GM19328 (cell line): Measurements from ENCODE around the gene TMEM176B.
"Not testable (repeated sequence)": the region's sequence is repeated elsewhere in the genome, so short reads cannot be mapped to it uniquely, and the experiment has no call there.

Experiments used
- ATAC-seq: cut with Tn5 transposase; IDR thresholded peaks from one replicate; pipeline ENCODE4 v1.9.1; 2021; ENCODE audit warnings: mild to moderate bottlenecking, moderate library complexity; ENCODE audit not compliant: unreplicated experiment

Gene TMEM176B

DNA sequence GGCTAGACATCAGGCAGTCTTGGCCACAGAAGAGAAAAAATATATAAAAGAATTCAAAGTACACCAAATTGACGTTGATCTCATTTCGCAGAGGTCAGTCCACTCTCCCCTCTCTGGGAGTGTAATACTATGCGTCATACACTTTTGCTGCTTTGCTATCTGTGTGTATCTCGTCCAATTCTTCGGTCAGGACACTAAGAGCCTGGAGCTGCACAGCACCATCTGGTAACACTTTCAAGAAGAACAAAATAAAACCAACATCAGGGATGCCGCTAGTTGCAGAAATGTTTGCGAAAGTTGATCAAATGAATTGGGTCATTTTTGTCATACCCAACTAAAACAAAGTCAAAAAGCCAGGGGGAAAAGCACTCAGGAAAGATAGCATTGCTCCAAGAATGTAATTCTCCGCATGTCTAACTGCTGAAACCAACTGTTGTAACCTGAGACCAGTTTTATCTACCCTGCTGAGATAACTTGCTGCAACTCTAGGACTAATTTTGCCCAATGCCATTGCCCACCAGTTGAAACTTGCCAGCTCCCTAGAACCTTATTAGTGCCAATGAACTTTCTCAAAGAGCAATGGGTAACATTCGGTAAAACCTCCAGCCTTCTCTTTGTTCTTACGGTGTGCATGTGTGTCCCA, 23.4 kb upstream of the TMEM176B start:
- ATAC-seq, result no peak

DNA sequence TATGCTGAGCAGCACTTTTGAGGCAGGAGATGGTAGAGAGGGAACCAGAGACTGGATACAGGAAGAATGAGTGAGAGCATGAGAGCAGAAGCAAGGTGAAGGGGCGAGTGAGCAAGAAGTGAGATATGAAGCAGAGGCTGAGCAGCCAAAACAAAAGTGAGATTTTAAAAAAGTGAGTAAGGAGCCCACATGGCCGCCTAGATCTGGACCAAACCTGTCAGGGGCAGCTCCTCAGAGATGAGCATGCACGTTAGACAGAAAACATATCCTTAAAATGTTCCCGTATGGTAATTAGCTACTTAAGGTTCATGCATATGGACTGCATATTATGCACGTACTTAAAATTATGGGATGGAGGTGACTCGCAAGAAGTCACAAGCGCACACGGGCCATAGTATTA, 22.9 kb upstream of the TMEM176B start:
- ATAC-seq, result no peak

DNA sequence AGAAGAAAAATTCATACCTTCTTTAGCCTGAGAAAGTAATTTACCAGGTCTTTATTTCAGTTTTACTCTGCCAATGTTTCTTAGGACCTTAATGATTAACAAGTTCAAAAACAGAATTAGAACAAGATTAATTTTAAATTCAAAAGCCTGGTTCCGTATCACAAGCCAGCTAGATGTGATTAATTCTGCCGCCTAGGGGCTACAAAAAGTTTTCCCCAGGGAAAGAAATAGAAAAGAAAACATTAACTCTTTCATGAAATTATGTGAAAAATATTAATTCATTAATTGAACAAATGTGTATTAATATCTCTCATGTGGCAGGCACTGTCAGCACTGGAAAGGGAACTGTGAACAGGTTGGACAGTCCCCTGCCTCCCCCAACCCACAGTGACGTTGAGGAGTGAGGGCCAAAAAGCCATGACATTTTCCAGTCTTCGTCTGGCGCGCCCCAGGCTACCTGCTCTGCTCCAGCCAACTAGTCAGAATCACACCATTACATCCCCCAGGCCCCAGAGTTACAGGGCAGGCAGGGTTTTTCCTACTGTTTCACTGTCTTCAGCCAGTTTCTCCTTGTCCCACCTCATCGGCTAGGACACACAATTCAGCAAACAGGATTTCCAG, 20.5 kb upstream of the TMEM176B start:
- ATAC-seq, result no peak

DNA sequence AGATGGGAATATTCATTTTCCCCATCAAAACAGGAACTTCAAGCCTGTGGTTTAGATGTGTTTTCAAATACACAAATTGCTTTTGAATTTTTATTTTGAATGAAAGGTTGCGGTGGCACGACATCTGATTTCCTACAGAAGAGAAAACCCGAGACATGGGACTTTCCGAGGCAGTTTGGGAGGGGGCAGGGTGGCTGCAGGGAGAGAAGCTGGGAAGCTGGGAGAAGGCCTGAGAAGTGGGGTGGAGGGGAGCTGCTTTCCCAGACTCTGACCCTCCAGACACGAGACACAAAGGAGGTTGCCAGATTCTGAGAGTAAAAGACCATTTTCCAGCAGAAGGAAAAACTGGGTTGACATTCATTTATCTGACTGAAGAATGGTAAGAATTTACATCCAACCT, 20.0 kb upstream of the TMEM176B start:
- ATAC-seq, result no peak

DNA sequence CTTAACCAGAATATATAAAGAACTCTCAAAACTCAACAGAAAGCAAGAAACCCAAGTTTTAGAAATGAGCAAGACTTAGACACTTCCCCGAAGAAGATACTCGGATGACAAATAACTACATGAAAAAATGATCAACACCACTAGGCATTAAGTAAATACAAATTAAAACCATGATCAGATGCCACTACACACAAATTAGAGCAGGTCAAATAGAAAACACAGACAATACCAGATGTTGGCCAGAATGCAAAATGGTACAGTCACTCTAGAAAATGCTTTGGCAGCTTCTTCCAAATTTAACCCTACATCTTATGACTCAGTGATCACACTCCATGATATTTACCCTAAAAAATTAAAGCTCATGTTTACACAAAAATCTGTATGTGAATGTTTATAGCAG, 18.8 kb upstream of the TMEM176B start:
- no peak for ATAC-seq

DNA sequence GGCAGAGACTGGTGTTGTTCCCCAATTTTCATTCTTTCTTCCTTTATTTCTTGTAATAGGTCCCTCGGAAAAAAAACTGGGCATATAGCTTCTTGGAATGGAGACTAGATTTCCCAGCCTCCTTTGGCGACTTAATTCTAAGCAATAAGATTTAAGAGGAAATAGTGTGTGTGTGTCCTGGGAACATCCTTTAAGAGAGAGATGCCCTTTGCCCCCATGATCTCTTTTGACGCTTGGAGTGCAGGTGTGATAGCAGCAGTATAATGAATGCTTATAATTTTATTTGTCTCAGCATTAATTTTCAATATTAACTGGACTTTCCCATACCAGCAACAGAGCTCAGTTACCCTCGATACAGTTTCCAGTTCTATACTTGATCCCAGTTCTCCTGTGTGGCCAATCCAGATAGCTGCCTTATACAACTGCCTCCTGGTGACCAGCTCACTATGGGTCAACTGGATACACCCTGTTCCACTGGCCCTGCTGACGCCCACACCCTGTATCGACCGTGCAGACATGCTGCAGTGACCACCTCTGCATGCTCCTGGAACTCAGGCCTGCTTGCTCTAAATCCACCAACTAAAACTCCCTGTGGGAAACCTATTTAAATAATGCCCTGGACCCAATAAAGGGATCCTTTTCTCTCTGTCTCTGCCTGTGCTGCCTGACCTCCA, 14.3 kb upstream of the TMEM176B start:
- no peak for ATAC-seq

DNA sequence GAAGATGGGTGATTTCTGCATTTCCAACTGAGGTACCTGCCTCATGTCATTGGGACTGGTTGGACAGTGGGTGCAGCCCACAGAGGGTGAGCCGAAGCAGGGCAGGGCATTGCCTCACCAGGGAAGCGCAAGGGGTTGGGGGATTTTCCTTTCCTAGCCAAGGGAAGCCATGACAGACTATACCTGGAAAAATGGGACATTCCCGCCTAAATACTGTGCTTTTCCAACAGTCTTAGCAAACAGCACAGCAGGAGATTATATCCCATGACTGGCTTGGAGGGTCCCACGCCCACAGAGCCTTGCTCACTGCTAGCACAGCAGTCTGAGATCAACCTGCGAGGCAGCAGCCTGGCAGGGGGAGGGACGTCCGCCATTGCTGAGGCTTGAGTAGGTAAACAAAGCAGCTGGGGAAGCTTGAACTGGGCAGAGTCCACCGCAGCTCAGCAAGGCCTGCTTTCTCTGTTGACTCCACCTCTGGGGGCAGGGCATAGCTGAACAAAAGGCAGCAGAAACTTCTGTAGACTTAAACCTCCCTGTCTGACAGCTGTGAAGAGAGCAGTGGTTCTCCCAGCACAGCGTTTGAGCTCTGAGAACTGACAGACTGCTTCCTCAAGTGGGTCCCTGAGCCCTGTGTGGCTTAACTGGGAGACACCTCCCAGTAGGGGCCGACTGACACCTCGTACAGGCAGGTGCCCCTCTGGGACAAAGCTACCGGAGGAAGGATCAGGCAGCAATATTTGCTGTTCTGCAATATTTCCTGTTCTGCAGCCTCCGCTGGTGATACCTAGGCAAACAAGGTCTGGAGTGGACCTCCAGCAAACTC, 7.7 kb upstream of the TMEM176B start:
- not testable (repeated sequence) for ATAC-seq

DNA sequence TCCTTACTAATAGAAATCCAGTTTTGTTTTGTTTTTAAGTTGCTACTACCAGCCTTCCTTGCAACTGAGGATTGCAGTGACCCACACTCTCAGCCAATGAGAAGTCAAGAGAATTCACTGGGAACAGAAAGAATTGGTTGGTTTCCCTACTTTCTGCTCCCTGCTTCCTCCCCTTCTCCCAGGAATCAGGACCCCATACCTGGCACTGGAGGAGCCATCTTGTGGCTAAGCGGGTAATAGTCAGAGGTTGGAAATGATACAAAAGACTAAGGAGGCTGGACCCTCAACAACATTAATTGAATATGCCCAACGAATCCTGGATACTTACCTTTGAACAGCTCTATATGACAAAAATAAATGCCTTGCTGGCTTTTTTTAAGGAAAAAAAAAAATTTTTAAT, 6.7 kb upstream of the TMEM176B start:
- ATAC-seq, result no peak

DNA sequence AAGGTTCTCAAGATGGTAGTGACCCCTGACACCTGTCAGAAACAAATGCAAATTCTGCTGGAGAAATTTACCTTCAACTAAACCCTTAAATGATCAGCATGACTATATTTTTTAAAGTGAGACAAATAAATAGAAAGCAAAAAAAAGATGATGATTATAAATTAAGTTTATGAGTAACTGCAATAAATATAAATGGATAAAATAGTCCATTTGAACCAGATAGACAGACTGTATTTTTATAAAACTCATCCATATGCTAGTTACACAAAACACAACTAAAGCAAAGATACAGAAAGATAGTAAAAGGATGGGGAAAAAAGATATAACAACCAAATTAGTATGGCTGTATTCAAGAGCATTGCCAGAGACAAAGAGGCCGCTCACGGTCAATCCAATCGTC, 6.3 kb upstream of the TMEM176B start:
- ATAC-seq, result no peak

DNA sequence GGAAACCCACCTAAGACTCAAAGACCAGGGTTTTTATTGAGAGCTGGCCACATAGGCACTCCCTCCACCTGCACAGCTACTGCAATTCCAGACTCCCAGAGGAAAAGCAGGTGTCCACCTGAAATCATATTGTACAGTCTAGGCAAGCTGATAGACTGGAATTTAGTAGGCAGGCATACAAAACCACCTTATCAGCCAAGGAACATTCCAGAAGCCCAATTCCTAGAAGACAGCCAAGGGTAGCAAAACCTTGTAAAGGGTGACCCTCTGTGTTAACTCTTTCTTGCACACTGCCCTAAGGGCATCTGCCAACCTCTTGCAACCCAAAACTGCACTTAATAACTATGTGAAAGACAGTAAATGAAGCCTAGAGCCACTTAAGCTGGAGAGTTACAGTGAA, 5.7 kb upstream of the TMEM176B start:
- ATAC-seq, result no peak

DNA sequence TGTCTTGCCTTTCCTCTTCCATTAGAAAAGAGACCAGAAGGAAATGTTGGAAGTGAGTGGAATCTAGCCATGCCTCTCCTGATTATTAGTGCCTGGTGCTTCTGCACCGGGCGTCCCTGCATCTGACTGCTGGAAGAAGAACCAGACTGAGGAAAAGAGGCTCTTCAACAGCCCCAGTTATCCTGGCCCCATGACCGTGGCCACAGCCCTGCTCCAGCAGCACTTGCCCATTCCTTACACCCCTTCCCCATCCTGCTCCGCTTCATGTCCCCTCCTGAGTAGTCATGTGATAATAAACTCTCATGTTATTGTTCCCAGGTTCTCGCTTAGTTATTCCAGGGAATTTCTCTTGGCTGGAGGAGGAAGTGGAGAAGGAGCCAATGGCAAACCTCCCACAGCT, 4.6 kb upstream of the TMEM176B start:
- no peak for ATAC-seq

DNA sequence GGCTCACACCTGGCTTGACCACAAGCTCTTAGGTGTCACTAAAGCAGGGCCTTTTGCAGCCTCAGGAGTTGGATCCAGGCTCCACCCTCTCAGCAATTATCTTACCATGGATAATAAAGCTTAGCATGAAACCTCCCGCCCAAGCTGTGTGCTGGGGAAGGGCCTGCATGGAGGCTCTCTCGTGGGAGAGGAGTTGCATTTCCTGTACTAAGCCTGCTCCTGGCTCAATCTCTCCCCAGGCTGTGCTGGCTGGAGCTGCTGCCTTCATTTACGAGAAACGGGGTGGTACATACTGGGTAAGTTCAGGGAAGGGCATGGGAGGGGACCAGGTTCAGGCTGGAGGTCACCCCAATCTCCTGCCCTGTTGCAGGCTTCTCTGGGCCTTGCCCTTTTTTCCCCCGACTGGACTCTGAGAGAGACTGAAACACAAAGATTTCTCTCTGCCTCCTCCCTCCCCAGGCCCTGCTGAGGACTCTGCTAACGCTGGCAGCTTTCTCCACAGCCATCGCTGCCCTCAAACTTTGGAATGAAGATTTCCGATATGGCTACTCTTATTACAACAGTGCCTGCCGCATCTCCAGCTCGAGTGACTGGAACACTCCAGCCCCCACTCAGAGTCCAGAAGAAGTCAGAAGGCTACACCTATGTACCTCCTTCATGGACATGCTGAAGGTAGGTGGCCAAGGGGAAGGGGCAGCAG, 3.1 kb upstream of the TMEM176B start:
- no peak for ATAC-seq

DNA sequence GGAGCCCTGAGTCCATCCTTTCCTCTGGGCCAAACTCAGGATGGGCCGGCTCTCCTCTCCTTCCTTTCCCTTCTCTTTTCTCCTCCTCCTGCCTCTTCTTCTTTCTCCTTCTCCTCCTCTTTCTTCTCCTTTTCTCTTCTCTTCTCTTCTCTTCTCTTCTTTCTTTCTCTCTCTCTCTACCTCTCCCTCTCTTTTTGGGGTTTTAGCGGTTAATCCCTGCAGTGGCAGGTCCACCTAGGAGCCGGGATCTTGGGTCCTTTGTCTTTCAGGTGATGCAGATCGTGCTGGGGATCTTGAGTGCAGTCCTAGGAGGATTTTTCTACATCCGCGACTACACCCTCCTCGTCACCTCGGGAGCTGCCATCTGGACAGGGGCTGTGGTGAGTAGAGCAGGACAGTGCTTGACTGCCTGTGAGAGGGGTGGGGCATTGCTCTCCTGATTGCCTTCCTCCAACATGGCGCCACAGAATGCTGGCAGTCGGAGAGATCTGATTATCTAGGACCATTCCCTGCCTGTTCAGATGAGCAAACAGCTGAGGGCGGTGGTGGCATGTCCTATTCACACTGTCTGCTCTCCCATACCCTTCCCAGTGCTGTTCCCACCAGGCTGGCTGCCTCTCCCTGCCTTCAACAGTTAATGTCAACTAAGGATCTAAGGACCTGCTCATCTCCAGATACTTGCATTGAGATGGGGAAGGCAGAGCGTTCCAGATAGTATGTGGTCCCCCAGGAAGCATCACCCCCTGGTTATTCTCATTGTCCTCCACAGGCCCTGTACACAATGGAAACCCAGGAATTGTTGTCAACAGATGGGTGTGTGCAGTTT, 2.0 kb upstream of the TMEM176B start:
- ATAC-seq, result no peak

DNA sequence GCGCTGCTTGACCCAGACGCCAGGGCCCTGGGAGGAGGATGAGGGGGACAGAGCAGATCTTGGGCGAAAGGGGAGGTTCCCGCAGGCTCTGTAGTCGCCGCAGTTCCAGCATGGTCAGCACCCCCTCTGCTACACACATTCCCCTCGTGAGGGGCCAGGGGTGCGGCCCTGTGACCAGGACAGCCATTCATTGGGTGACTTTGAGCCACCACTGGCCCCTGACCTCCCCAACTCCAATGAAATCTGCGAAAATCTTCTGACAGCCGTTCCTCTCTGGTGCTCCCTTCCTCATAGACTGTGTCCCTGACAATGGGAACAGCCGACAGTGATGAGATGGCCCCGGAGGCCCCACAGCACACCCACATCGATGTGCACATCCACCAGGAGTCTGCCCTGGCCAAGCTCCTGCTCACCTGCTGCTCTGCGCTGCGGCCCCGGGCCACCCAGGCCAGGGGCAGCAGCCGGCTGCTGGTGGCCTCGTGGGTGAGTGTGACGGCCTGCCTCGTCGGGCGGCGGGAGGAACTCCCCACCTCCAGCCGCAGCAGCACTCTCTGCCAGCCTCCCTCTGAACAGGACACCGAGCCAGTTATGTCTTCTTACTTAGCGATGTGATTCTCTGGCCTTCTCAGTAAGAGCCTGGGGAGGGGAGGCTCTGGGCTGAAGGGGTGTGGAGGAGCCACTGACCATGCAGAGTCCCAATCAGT, 1.2 kb upstream of the TMEM176B start:
- no peak for ATAC-seq

DNA sequence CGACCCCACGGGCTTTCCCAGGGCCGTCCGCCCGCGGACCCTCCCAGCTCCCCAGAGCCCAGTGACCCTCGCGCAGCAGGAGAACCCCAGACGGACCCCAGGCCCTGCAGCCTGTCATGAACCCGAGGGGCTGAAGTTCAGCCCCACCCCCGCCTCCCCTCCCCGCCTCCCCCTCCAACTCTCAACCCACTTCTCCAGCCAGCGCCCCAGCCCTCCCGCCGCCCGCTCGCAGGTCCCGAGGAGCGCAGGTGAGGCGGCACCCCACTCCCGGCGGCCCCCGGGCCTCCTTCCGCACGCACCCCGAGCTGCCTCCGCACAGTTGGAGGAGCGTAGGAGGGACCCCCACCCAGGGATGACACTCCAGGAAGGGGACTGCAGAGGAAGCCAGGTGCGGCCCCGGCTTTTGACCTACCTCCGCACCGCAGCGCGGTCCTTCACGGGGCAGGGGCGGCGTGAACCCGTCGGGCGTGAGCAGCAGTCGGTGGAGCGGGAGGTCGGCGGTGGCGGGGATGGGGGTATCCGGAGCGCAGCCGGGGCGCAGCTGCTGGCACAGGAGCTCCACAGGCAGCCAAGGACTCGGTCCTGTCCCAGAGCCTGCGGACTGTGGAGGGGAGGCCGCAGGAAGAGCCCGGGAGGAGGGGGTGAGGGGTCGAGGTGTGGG, 547 bp upstream of the TMEM176B start, which contains the start of gene TMEM176A:
Gene TMEM176A, plus strand, starts transcription at position 189 of the 661 bp plus-strand sequence. CDS start 782 bp downstream, outside the sequence.
- no peak for ATAC-seq

DNA sequence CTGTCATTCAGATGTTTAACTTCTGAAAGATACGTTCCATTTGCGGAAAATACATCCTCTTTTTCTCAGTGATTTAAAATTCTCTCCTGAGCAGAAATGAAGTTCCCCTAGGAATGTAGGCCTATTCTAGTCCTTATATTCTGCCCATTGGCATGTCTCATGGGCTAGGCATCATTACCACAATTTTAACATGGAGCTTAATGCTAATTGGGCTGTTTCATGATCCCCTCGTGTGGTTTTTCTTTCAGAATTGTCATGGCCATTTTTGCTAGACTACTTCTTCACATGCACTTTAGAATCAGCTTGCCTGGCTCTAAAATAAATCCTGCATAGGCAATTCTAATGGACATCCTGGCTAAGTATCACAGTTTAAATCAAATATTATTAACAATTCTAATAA, 1.0 kb downstream of the TMEM176B start:
- ATAC-seq, result no peak

DNA sequence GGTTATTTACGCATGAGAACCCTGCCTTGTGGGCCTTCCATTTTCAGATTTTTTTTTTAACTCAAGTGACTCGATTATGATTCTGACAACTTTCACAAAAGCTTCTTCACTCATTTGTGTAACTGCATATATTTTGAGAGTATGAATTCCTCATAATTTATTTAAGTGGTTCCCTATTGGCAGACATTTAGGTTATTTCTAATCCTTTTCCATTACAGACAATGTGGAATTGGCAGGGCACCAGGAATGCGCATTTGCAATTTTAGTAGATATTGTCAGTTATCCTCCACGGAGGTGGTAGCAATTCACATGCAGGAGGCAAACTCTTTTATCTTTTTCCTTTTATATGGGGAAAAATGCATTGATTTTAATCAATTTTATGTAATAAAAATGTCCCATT, 2.5 kb downstream of the TMEM176B start:
- ATAC-seq, result no peak

DNA sequence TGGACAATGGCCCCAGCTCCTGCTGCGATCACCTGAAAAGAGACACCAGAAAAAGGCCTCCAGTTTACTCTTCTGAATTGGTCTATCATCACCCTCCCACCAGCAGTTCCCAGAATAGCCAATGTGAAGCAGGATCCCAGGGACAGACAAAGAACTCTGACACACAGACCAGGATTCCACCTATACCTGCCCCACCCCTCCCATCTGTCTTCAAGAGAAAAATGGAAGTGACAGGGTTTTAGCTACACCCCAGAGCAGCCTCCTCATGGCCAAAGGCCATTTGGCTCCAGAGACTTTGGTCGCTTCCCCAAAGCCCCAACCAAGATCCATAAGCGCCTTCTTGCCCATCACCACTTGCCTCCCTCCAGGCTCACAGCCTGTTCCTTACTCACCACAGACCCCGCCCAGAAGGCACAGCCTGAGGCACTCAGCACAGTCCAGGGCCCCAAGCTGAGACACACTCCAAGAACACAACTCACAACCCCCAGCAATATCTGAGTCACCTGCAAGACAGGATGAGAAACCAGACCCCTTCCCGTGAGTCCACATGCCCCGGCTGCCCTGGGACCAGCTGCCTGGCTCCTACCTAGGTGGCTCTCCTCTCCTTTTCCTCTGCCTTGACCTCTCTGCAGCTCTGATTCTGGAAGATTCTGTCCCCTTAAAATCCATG, 6.5 kb downstream of the TMEM176B start:
- ATAC-seq, result no peak
